ENCODE measurements around the gene TMSB15C.

Gene TMSB15C

GRCh38 chrX:104041003-104041402, 35.0 kb downstream of the TMSB15C start:
- no peak for DNase-seq

- no peak for DNase-seq
Observed at GRCh38 chrX:104039689-104040505, 36.1 kb downstream of the TMSB15C start, which contains the start of gene H2BW2. TSS of gene H2BW2 (plus strand) at chrX:104039956. CDS start at chrX:104039995, 39 bp downstream.

Data from OCI-M1 (cell line).